Measurements from ENCODE around the gene PTAR1.

PTAR1 gene

DNA sequence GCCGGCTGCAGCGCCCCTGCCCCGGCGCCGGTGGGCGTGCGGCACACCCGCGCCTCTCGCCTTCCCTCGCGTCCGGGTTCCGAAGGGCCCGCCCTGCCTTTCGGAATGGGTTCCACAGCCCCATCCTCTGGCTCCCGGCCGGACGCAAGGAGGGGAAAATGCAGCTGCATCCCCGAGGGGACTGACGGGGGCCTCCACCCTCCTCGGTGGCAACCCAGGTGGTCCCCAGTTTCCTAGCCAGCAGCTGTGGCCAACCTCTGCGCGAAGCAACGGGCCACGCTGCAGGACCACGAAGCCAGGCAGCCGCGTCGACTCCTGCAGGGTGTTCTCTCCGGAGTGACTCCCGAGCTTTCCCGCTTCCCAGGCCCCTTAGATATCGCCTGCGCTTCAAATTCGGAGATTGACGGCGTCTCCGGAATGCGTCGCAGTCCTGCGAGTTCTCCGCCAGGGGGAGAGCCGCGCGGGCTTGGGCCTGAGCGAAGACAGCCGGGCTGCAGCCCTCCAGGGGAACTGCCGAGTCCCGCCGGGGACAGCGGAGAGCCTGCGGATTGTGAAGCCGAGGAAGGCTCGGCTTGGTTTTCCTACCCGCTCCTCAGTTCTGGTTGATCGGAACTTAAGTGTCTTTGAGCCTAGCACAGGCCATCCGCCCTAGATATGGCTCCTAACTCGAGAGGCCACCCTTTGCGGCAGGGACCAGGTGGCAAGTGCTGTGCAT lies 87.1 kb downstream of the PTAR1 start:
- DNase-seq: peak; percentile 90 to 94 (median 93)

- DNase-seq: peak; percentile 57 to 87 (median 79)
Observed at GRCh38 chr9:69671879-69672595, 87.8 kb downstream of the PTAR1 start, which contains the start of gene APBA1. APBA1 (minus strand) TSS chr9:69672371.

GRCh38 chr9:69671311-69671878 lies 88.4 kb downstream of the PTAR1 start:
- DNase-seq: peak; percentile 59 to 63 (median 60)

- no peak for DNase-seq
Observed at GRCh38 chr9:69667306-69667705, 92.5 kb downstream of the PTAR1 start.

DNA sequence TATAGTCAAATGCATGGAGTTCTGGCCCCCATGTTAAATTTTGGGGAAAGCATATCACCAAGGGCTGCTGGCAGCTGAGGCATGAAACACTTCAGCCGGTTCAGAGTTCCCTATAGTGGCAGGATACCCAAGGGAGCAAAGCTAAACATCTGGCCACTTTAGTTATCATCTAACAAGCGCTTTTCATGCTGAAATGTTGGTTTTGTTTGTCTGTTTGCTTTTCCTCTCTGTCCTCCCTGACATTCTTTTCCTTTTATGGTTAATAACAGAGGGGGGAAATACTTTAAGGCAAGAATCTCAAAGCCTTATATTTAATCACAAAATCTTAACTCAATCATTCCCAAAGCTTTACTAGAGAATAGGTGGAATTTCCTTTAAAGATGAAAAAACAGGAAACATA lies 99.5 kb downstream of the PTAR1 start:
- no peak for DNase-seq

Data from suppressor macrophage treated with lipopolysaccharide for 1 hour (primary cell).